ENCODE data around the gene SNRPD3.

The SNRPD3 gene

DNA sequence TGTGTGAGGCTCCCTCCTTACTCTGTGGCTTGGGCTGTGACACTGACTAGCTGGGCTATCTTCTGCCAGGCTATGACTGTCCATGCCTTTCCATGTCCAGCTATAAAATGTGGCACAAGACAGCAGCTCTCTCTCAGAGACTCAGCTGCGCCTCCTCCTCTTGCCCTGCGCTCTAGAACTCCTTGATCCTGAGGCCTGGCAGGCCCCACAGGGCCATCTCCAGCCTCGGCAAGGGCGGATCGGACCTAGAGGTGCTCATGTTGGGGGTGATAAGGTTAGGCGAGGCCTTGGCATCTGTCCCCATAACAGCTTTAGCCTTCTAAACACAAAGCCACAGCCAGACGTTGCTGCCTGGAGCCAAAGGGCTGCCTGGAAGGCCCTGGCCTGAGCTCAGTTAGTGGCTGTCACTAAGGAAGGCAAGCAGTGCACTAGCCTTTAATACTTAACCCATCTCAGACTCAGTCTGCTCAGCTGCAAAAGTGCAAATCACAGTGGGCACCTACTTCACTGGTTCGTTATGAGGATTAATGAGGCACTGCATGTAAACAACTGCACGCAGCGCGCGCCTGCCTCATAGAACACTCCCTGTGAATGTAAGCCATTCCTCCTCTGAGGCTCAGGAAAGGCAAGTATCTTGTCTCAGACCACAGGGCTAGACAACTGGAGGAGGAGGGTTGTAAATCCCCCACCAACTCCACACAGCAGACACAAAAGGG lies 2.0 kb upstream of the SNRPD3 start:
- ChIA-PET POLR2A (interaction anchor here (0.9 to 2.4 kb wide), 3 partner anchors 8 to 17 kb away, joined by 3 to 17 read pairs (median 11); no protein-coding TSS in a partner anchor), CTCF (no interaction called here)
- no peak for TF ChIP-seq NFRKB (IDR thresholded peaks at IDR 0.05)
- no peak for TF ChIP-seq FOXA1 (IDR thresholded peaks at IDR 0.05)
- TF ChIP-seq HDGF (IDR thresholded peaks at IDR 0.05; ENCODE audit: borderline replicate concordance) = no peak
- TF ChIP-seq BHLHE40 (IDR thresholded peaks at IDR 0.05; ENCODE audit: borderline replicate concordance) = no peak
- TF ChIP-seq TARDBP (IDR thresholded peaks at IDR 0.05) = no peak
- no peak for TF ChIP-seq SUZ12 (IDR thresholded peaks at IDR 0.05)
- no peak for TF ChIP-seq LEF1 (IDR thresholded peaks at IDR 0.05; ENCODE audit: borderline replicate concordance)
- no peak for TF ChIP-seq L3MBTL2 (conservative IDR thresholded peaks at IDR 0.05)
- TF ChIP-seq FOXM1 (IDR thresholded peaks at IDR 0.05; ENCODE audit: borderline replicate concordance) = no peak
- no peak for TF ChIP-seq ZNF384 (IDR thresholded peaks at IDR 0.05)
- TF ChIP-seq, protein P1, sequence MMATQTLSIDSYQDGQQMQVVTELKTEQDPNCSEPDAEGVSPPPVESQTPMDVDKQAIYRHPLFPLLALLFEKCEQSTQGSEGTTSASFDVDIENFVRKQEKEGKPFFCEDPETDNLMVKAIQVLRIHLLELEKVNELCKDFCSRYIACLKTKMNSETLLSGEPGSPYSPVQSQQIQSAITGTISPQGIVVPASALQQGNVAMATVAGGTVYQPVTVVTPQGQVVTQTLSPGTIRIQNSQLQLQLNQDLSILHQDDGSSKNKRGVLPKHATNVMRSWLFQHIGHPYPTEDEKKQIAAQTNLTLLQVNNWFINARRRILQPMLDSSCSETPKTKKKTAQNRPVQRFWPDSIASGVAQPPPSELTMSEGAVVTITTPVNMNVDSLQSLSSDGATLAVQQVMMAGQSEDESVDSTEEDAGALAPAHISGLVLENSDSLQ (IDR thresholded peaks at IDR 0.05) = no peak
- DNase-seq (ENCODE audit: extremely low spot score) = no peak

DNA sequence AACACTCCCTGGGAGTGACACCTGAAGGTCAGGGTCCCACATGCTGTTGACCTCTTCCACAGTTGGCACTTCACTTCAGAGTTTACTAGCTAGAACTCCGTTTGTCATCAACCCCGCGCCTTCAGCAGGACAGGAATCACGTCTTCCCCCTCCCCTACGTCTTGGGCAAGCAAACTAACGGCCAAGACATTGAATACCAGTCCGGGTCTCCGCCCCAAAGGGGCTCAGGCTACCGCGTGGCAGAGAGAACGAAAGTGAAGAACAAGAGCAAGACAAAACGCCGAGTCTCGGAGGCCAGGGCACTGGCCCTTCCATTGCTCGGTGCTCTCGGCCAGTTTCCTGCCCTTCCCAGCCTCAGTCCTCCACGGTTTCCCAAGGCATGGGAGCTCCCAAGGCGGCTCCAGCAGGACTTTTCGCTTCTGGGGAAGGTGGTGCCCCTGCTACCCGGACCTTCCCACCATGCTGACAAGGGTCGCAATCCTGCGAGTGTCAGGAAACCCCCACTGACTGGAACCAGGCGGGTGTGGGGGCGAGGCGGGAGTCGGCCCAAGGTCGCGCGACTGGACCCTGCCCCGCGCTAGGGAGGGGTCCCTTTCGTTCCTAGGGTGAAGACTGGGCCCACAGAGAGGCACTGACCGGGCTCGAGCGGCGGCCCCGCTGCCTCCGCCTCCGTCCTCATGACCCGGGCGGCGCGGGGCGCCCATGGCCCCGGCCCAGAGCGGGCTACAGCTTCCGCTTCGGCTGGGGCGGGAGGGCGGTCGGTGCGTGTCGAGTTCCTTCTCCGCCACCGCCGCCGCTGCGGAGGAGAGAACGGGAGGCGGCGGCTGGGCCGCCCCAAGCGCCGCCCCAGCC lies 1.3 kb upstream of the SNRPD3 start, which contains the start of gene GUCD1:
Gene GUCD1, minus strand, starts transcription at position 826 of the 852 bp plus-strand sequence. Its CDS starts 147 bp downstream, at position 679.
- CTCF ChIA-PET = no interaction called here
- peak; percentile 33 for DNase-seq (ENCODE audit: extremely low spot score)
- POLR2A ChIA-PET = interaction anchor here (0.6 to 2.4 kb wide), 12 partner anchors 9 to 697 kb away, joined by 3 to 17 read pairs (median 5); no protein-coding TSS in a partner anchor
- TF ChIP-seq ARNT (IDR thresholded peaks at IDR 0.05) = no peak
- TF ChIP-seq L3MBTL2 (conservative IDR thresholded peaks at IDR 0.05) = peak; percentile 20; the same call in 1 of the 2 replicates

DNA sequence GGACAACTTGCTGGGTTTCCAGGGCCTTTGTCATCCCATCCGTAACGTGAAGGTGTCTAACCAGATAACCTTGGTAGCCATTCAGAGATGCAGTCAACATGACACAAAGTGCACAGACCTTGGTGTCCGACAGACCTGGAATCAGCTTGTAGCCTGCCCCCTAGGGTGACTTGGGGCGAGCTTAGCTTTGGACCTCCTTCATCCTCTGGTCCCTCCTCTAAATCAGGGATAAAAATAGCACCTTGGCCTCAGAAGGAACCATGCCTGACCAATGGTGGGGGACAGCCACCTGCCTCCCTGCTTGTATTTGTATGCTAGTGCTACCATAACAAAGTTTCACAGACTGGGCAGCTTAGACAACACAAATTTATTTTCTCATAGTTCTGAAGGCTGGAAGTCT lies 3.7 kb downstream of the SNRPD3 start:
- POLR2A ChIA-PET = interaction anchor here (0.7 kb wide), 1 partner anchor 10 kb away, joined by 3 read pairs; no protein-coding TSS in a partner anchor
- TF ChIP-seq TARDBP (IDR thresholded peaks at IDR 0.05) (no peak), FOXA1 (IDR thresholded peaks at IDR 0.05) (no peak), ELF4 (IDR thresholded peaks at IDR 0.05) (no peak), ARNT (IDR thresholded peaks at IDR 0.05) (no peak), NFRKB (IDR thresholded peaks at IDR 0.05) (no peak), HDGF (IDR thresholded peaks at IDR 0.05; ENCODE audit: borderline replicate concordance) (no peak), ZNF384 (IDR thresholded peaks at IDR 0.05) (no peak), SP1 (IDR thresholded peaks at IDR 0.05) (no peak), FOXM1 (IDR thresholded peaks at IDR 0.05; ENCODE audit: borderline replicate concordance) (no peak), L3MBTL2 (conservative IDR thresholded peaks at IDR 0.05) (no peak), FOXK2 (IDR thresholded peaks at IDR 0.05) (no peak), BHLHE40 (IDR thresholded peaks at IDR 0.05; ENCODE audit: borderline replicate concordance) (no peak), CTBP1 (IDR thresholded peaks at IDR 0.05; ENCODE audit: borderline replicate concordance) (no peak), LEF1 (IDR thresholded peaks at IDR 0.05; ENCODE audit: borderline replicate concordance) (no peak), SUZ12 (IDR thresholded peaks at IDR 0.05) (no peak)
- TF ChIP-seq, protein P1 (IDR thresholded peaks at IDR 0.05) = no peak
- CTCF ChIA-PET = interaction anchor here (0.6 kb wide), 1 partner anchor 183 kb away, joined by 5 read pairs; no protein-coding TSS in a partner anchor
- DNase-seq (ENCODE audit: extremely low spot score) = no peak

DNA sequence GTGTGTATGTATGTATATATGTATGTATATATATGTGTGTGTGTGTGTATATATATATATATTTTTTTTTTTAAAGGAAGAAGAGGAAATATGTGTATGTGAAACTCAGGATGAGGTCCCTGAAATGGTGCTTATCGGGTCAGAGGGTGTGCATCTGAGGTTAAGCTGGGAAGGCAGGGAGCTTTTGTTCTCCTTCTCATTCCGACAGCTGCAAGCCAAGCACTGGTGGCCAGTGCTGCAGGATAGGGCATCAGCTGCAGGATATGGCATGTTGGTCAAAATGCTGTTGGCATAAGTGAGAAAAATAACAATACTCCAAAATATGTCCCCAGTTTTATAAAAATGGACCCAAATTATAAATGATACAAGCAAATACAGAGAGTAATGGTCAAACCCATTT lies 7.4 kb downstream of the SNRPD3 start:
- ChIA-PET POLR2A (interaction anchor here (3.8 kb wide), 1 partner anchor 9 kb away, joined by 17 read pairs; the partner anchor contains the start of gene GUCD1), CTCF (no interaction called here)
- no peak for DNase-seq (ENCODE audit: extremely low spot score)
- TF ChIP-seq HDGF (IDR thresholded peaks at IDR 0.05; ENCODE audit: borderline replicate concordance) (no peak), TARDBP (IDR thresholded peaks at IDR 0.05) (no peak), L3MBTL2 (conservative IDR thresholded peaks at IDR 0.05) (no peak), FOXM1 (IDR thresholded peaks at IDR 0.05; ENCODE audit: borderline replicate concordance) (no peak), NFRKB (IDR thresholded peaks at IDR 0.05) (no peak), SUZ12 (IDR thresholded peaks at IDR 0.05) (no peak), SP1 (IDR thresholded peaks at IDR 0.05) (no peak), FOXA1 (IDR thresholded peaks at IDR 0.05) (no peak), FOXK2 (IDR thresholded peaks at IDR 0.05) (no peak), CTBP1 (IDR thresholded peaks at IDR 0.05; ENCODE audit: borderline replicate concordance) (no peak), LEF1 (IDR thresholded peaks at IDR 0.05; ENCODE audit: borderline replicate concordance) (no peak), BHLHE40 (IDR thresholded peaks at IDR 0.05; ENCODE audit: borderline replicate concordance) (no peak), ARNT (IDR thresholded peaks at IDR 0.05) (no peak), ZNF384 (IDR thresholded peaks at IDR 0.05) (no peak), ELF4 (IDR thresholded peaks at IDR 0.05) (no peak)
- TF ChIP-seq, protein P1 (IDR thresholded peaks at IDR 0.05) = no peak

DNA sequence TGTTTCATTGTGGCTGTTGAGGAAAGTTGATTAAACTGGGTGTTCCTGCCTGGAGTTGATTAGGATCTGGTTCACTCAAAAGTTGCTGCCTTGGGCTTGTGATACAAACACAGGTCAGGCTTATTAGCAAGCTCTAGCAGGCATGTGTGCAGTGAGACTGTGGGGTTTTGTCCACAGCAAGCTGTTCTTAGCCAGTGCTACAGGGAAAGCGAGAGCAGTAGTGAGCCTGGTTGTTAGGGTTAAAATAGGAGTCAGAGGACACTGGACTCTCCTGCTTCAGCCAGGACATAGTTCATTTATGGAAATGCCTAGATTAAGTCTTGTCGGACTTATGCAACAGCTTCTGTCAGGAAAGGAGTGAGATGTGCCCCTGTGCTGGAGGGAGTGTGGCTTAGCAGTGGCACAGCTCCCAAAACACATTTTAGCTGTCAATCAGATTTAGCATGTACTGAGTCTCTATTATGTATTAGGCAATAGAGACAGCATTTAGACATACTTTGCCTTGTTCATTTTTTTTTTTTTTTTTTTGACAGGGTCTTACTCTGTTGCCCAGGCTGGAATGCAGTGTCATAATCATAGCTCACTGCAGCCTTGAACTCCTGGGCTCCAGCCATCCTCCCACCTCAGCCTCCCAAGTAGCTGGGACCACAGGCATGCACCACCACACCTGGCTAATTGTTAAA lies 8.7 kb downstream of the SNRPD3 start:
- CTCF ChIA-PET = no interaction called here
- no peak for DNase-seq (ENCODE audit: extremely low spot score)
- no peak for TF ChIP-seq ELF4 (IDR thresholded peaks at IDR 0.05)
- no peak for TF ChIP-seq FOXK2 (IDR thresholded peaks at IDR 0.05)
- TF ChIP-seq LEF1 (IDR thresholded peaks at IDR 0.05; ENCODE audit: borderline replicate concordance) = no peak
- no peak for TF ChIP-seq NFRKB (IDR thresholded peaks at IDR 0.05)
- no peak for TF ChIP-seq TARDBP (IDR thresholded peaks at IDR 0.05)
- TF ChIP-seq HDGF (IDR thresholded peaks at IDR 0.05; ENCODE audit: borderline replicate concordance) = no peak
- no peak for TF ChIP-seq FOXM1 (IDR thresholded peaks at IDR 0.05; ENCODE audit: borderline replicate concordance)
- TF ChIP-seq ARNT (IDR thresholded peaks at IDR 0.05) = no peak
- no peak for TF ChIP-seq ZNF384 (IDR thresholded peaks at IDR 0.05)
- no peak for TF ChIP-seq L3MBTL2 (conservative IDR thresholded peaks at IDR 0.05)
- TF ChIP-seq, protein P1 (IDR thresholded peaks at IDR 0.05) = no peak; the same call in 1 of the 2 replicates
- TF ChIP-seq FOXA1 (IDR thresholded peaks at IDR 0.05) = no peak
- POLR2A ChIA-PET = interaction anchor here (1.2 to 3.8 kb wide), 2 partner anchors 8 to 10 kb away, joined by 5 to 17 read pairs; partner anchors contain the start of gene GUCD1
